Naive thymus-derived CD4-positive, alpha-beta T cell (primary cell): ENCODE data around the gene CPXM2. TPM values are rescaled to one million over a fixed set of nuclear protein-coding genes. Genes with fewer than 3 reads are reported as not detected.

Experiments used
- ATAC-seq: fragments of 150-1000 bp; cut with Tn5 transposase; 2 replicates; pipeline ENCODE4 v1.10.0; 2021; ENCODE audit warnings: mild to moderate bottlenecking, moderate library complexity
- CTCF ChIA-PET: fragments of 350-600 bp; sonication (Branson Sonifier 250); formaldehyde crosslinking; loops from one replicate; lab custom pipeline; 2021; ENCODE audit warnings: antibody characterized with exemption; lab: Charles Lee
- POLR2A ChIA-PET: fragments of 350-600 bp; sonication (Branson Sonifier 250); formaldehyde crosslinking; loops from one replicate; lab custom pipeline; 2021; ENCODE audit warnings: antibody characterized with exemption, inconsistent platforms; lab: Charles Lee
- DNase-seq, 9 donors: peaks; one replicate each; pipeline versions ENCODE4 v3.0.0 to v3.0.0-alpha.2; 2020 to 2022; ENCODE audit warnings: mixed read lengths in 1 of 9
- H3K27ac ChIP-seq: one replicate; pipeline ENCODE4 v1.7.0; 2013; ENCODE audit warnings: mild to moderate bottlenecking, low read depth, low read length, moderate library complexity
- H3K27me3 ChIP-seq, 2 donors: one replicate each; pipeline ENCODE4 v1.7.0; 2013; ENCODE audit warnings: low read length in 2 of 2, mild to moderate bottlenecking in 2 of 2, moderate library complexity in 2 of 2; ENCODE audit not compliant: control insufficient read depth in 2 of 2, insufficient read depth in 2 of 2
- H3K36me3 ChIP-seq, 3 experiments: 1 replicate in 2 of 3; 2 replicates in 1 of 3; pipeline ENCODE4 v1.7.0; 2013; ENCODE audit warnings: low read length in 3 of 3, mild to moderate bottlenecking in 3 of 3, moderate library complexity in 1 of 3; ENCODE audit not compliant: insufficient read depth in 3 of 3, control insufficient read depth in 2 of 3
- H3K4me1 ChIP-seq, 2 donors: one replicate each; pipeline ENCODE4 v1.7.0; 2013; ENCODE audit warnings: low read length in 2 of 2, mild to moderate bottlenecking in 2 of 2, moderate library complexity in 1 of 2; ENCODE audit not compliant: control insufficient read depth in 2 of 2, insufficient read depth in 2 of 2
- H3K4me3 ChIP-seq: 2 replicates; pipeline ENCODE4 v1.7.0; 2013; ENCODE audit warnings: mild to moderate bottlenecking, low read length
- H3K9me3 ChIP-seq, 3 experiments: 1 replicate in 2 of 3; 2 replicates in 1 of 3; pipeline ENCODE4 v1.7.0; 2013; ENCODE audit warnings: low read length in 3 of 3; ENCODE audit not compliant: control insufficient read depth in 2 of 3
- H3K27ac Mint-ChIP-seq, 9 donors: one replicate each; pipeline ENCODE4 v1.8.0; 2020 to 2022; ENCODE audit warnings: mixed read lengths in 9 of 9, mild to moderate bottlenecking in 8 of 9, moderate library complexity in 5 of 9, inconsistent platforms in 2 of 9
- H3K27me3 Mint-ChIP-seq, 5 donors: one replicate each; pipeline ENCODE4 v1.8.0; 2021 to 2022; ENCODE audit warnings: mixed read lengths in 5 of 5, mild to moderate bottlenecking in 1 of 5
- H3K36me3 Mint-ChIP-seq, 5 donors: one replicate each; pipeline ENCODE4 v1.8.0; 2020 to 2022; ENCODE audit warnings: mixed read lengths in 5 of 5, mild to moderate bottlenecking in 3 of 5, inconsistent platforms in 1 of 5
- H3K4me1 Mint-ChIP-seq, 7 donors: one replicate each; pipeline ENCODE4 v1.8.0; 2020 to 2022; ENCODE audit warnings: mixed read lengths in 7 of 7, mild to moderate bottlenecking in 3 of 7, inconsistent platforms in 1 of 7
- H3K4me3 Mint-ChIP-seq, 10 donors: one replicate each; pipeline ENCODE4 v1.8.0; 2020 to 2022; ENCODE audit warnings: mild to moderate bottlenecking in 10 of 10, mixed read lengths in 10 of 10, moderate library complexity in 6 of 10, inconsistent platforms in 2 of 10
- H3K9me3 Mint-ChIP-seq, 11 donors: one replicate each; pipeline ENCODE4 v1.8.0; 2020 to 2022; ENCODE audit warnings: mixed read lengths in 11 of 11, mild to moderate bottlenecking in 4 of 11, inconsistent platforms in 1 of 11, moderate library complexity in 1 of 11
- intact Hi-C, 2 donors: fragments of 100-400 bp; cut with micrococcal nuclease; formaldehyde crosslinking; loops; one replicate each; pipeline ENCODE4 v1.15.1; 2023
- polyA plus RNA-seq, 2 donors: library from polyadenylated mRNA; unstranded; fragments of 300-500 nt; fragmentation: Illumina TruSeq; gene quantifications; one replicate each; pipeline ENCODE4 v1.2.3, GENCODE V29; 2021
- total RNA-seq, 6 experiments: library from RNA in 5 of 6; stranded (reverse) in 5 of 6; gene quantifications; 1 replicate in 5 of 6; 2 replicates in 1 of 6; pipeline ENCODE4 v1.2.3 and lab custom pipeline; 2021 to 2026

The CPXM2 gene
- total and polyA plus RNA-seq, 7 experiments from 2014 or later, result not detected

GRCh38 chr10:123788981-123789380 lies 102.6 kb downstream of the CPXM2 start:
- Histone ChIP-seq H3K27ac (no peak overlapping the region), H3K4me1 (no peaks in the 10 kb centered on the region), H3K36me3 (no peaks in the 10 kb centered on the region), H3K4me3 (no peak overlapping the region), H3K27me3 (no peaks in the 10 kb centered on the region), H3K9me3 (no peaks in the 10 kb centered on the region)
- Mint-ChIP-seq H3K4me3 (no peak overlapping the region), H3K27ac (peak overlapping the region in 1 of 9 donors; percentile 74), H3K9me3 (peaks cover 0 to 9% (median 6%) of the 10 kb centered on the region in 11 donors), H3K4me1 (no peaks in the 10 kb centered on the region), H3K36me3 (peaks cover 0 to 3% (median 0%) of the 10 kb centered on the region in 5 donors), H3K27me3 (peaks cover 0 to 45% (median 26%) of the 10 kb centered on the region in 5 donors)
- CTCF ChIA-PET, result interaction anchor here (1.2 kb wide), 1 partner anchor 10 kb away, joined by 3 read pairs; no protein-coding TSS in a partner anchor
- intact Hi-C loops, result no loop called here
- no peak for DNase-seq
- no peak for ATAC-seq
- POLR2A ChIA-PET, result no interaction called here

GRCh38 chr10:123787566-123787965 lies 104.0 kb downstream of the CPXM2 start:
- Mint-ChIP-seq H3K27me3 (peaks cover 7 to 46% (median 26%) of the 10 kb centered on the region in 5 donors), H3K36me3 (peaks cover 0 to 3% (median 0%) of the 10 kb centered on the region in 5 donors)

GRCh38 chr10:123786896-123787295 lies 104.7 kb downstream of the CPXM2 start:
- peaks cover 9 to 44% (median 26%) of the 10 kb centered on the region in 5 donors for H3K27me3 Mint-ChIP-seq
- no peaks in the 10 kb centered on the region for H3K4me1 Mint-ChIP-seq
- H3K36me3 ChIP-seq, result no peaks in the 10 kb centered on the region
- ATAC-seq, result no peak
- H3K4me1 ChIP-seq, result no peaks in the 10 kb centered on the region
- no peak overlapping the region for H3K4me3 ChIP-seq
- intact Hi-C loops, result no loop called here
- H3K4me3 Mint-ChIP-seq, result no peak overlapping the region
- H3K27ac Mint-ChIP-seq, result no peak overlapping the region
- peaks cover 0 to 9% (median 5%) of the 10 kb centered on the region in 11 donors for H3K9me3 Mint-ChIP-seq
- peaks cover 0 to 3% (median 0%) of the 10 kb centered on the region in 5 donors for H3K36me3 Mint-ChIP-seq
- no peaks in the 10 kb centered on the region for H3K9me3 ChIP-seq
- DNase-seq, result no peak
- ChIA-PET POLR2A (no interaction called here), CTCF (no interaction called here)
- H3K27ac ChIP-seq, result no peak overlapping the region
- H3K27me3 ChIP-seq, result no peaks in the 10 kb centered on the region

More at GRCh38 chr10:123787566-123787965, 104.0 kb downstream of the CPXM2 start:
- Mint-ChIP-seq H3K9me3 (peaks cover 0 to 9% (median 5%) of the 10 kb centered on the region in 11 donors), H3K4me3 (no peak overlapping the region), H3K4me1 (no peaks in the 10 kb centered on the region), H3K27ac (no peak overlapping the region)
- H3K36me3 ChIP-seq, result no peaks in the 10 kb centered on the region
- no peaks in the 10 kb centered on the region for H3K27me3 ChIP-seq
- H3K9me3 ChIP-seq, result no peaks in the 10 kb centered on the region
- intact Hi-C loops, result no loop called here
- no peaks in the 10 kb centered on the region for H3K4me1 ChIP-seq
- DNase-seq (no peak), ATAC-seq (no peak)
- no peak overlapping the region for H3K4me3 ChIP-seq
- H3K27ac ChIP-seq, result no peak overlapping the region
- POLR2A ChIA-PET, result no interaction called here
- CTCF ChIA-PET, result no interaction called here

- Mint-ChIP-seq H3K27ac (no peak overlapping the region), H3K27me3 (peaks cover 13 to 38% (median 24%) of the 10 kb centered on the region in 5 donors), H3K4me1 (no peaks in the 10 kb centered on the region), H3K4me3 (no peak overlapping the region), H3K9me3 (peaks cover 0 to 9% (median 5%) of the 10 kb centered on the region in 11 donors), H3K36me3 (peaks cover 0 to under 1% (median 0%) of the 10 kb centered on the region in 5 donors)
- Histone ChIP-seq H3K4me1 (no peaks in the 10 kb centered on the region), H3K27me3 (no peaks in the 10 kb centered on the region), H3K27ac (no peak overlapping the region), H3K4me3 (no peak overlapping the region), H3K9me3 (no peaks in the 10 kb centered on the region), H3K36me3 (no peaks in the 10 kb centered on the region)
- POLR2A ChIA-PET, result no interaction called here
- intact Hi-C loops, result no loop called here
- CTCF ChIA-PET, result no interaction called here
- no peak for ATAC-seq
- no peak for DNase-seq
These were observed 105.3 kb downstream of the CPXM2 start for GRCh38 chr10:123786306-123786705.

GRCh38 chr10:123784646-123785045 lies 107.0 kb downstream of the CPXM2 start:
- no peak overlapping the region for H3K27ac ChIP-seq
- Mint-ChIP-seq H3K36me3 (no peaks in the 10 kb centered on the region), H3K27ac (no peak overlapping the region), H3K9me3 (peaks cover 0 to 5% (median 2%) of the 10 kb centered on the region in 11 donors), H3K4me3 (no peak overlapping the region), H3K27me3 (peaks cover 15 to 47% (median 30%) of the 10 kb centered on the region in 5 donors), H3K4me1 (no peaks in the 10 kb centered on the region)
- H3K36me3 ChIP-seq, result no peaks in the 10 kb centered on the region
- DNase-seq (no peak), ATAC-seq (no peak)
- H3K27me3 ChIP-seq, result no peaks in the 10 kb centered on the region
- POLR2A ChIA-PET, result no interaction called here
- CTCF ChIA-PET, result no interaction called here
- intact Hi-C loops, result no loop called here
- no peaks in the 10 kb centered on the region for H3K4me1 ChIP-seq
- no peaks in the 10 kb centered on the region for H3K9me3 ChIP-seq
- no peak overlapping the region for H3K4me3 ChIP-seq

- intact Hi-C loops, result no loop called here
- CTCF ChIA-PET, result no interaction called here
These were observed 107.4 kb downstream of the CPXM2 start for GRCh38 chr10:123784216-123784615.

GRCh38 chr10:123783296-123783695 lies 108.3 kb downstream of the CPXM2 start:
- Mint-ChIP-seq H3K27ac (no peak overlapping the region), H3K4me3 (no peak overlapping the region), H3K36me3 (no peaks in the 10 kb centered on the region), H3K4me1 (no peaks in the 10 kb centered on the region), H3K27me3 (peaks cover 20 to 54% (median 37%) of the 10 kb centered on the region in 5 donors), H3K9me3 (peaks cover 0 to 5% (median 0%) of the 10 kb centered on the region in 11 donors)
- Histone ChIP-seq H3K4me1 (no peaks in the 10 kb centered on the region), H3K9me3 (no peaks in the 10 kb centered on the region), H3K4me3 (no peak overlapping the region), H3K36me3 (no peaks in the 10 kb centered on the region), H3K27ac (no peak overlapping the region), H3K27me3 (no peaks in the 10 kb centered on the region)
- DNase-seq (no peak), ATAC-seq (no peak)
- ChIA-PET POLR2A (no interaction called here), CTCF (no interaction called here)
- intact Hi-C loops, result no loop called here

More at GRCh38 chr10:123784216-123784615, 107.4 kb downstream of the CPXM2 start:
- no peak for DNase-seq
- POLR2A ChIA-PET, result no interaction called here
- H3K36me3 Mint-ChIP-seq, result no peaks in the 10 kb centered on the region
- peaks cover 16 to 48% (median 34%) of the 10 kb centered on the region in 5 donors for H3K27me3 Mint-ChIP-seq
- no peaks in the 10 kb centered on the region for H3K4me1 ChIP-seq
- no peaks in the 10 kb centered on the region for H3K9me3 ChIP-seq
- H3K27ac Mint-ChIP-seq, result no peak overlapping the region
- no peaks in the 10 kb centered on the region for H3K27me3 ChIP-seq
- no peaks in the 10 kb centered on the region for H3K4me1 Mint-ChIP-seq
- no peak overlapping the region for H3K4me3 ChIP-seq
- no peak overlapping the region for H3K27ac ChIP-seq
- peaks cover 0 to 5% (median under 1%) of the 10 kb centered on the region in 11 donors for H3K9me3 Mint-ChIP-seq
- H3K4me3 Mint-ChIP-seq, result no peak overlapping the region
- no peak for ATAC-seq
- H3K36me3 ChIP-seq, result no peaks in the 10 kb centered on the region
